ENCODE data around the gene TRPM2.

GRCh38 chr21:44416193-44416592 lies 62.8 kb downstream of the TRPM2 start:
- TF ChIP-seq CTCF (IDR thresholded peaks at IDR 0.05) (no peak), ZFX (IDR thresholded peaks at IDR 0.05; ENCODE audit: borderline replicate concordance) (no peak)
